ENCODE results near the gene FSHR.

The FSHR gene, protein sequence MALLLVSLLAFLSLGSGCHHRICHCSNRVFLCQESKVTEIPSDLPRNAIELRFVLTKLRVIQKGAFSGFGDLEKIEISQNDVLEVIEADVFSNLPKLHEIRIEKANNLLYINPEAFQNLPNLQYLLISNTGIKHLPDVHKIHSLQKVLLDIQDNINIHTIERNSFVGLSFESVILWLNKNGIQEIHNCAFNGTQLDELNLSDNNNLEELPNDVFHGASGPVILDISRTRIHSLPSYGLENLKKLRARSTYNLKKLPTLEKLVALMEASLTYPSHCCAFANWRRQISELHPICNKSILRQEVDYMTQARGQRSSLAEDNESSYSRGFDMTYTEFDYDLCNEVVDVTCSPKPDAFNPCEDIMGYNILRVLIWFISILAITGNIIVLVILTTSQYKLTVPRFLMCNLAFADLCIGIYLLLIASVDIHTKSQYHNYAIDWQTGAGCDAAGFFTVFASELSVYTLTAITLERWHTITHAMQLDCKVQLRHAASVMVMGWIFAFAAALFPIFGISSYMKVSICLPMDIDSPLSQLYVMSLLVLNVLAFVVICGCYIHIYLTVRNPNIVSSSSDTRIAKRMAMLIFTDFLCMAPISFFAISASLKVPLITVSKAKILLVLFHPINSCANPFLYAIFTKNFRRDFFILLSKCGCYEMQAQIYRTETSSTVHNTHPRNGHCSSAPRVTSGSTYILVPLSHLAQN

DNA sequence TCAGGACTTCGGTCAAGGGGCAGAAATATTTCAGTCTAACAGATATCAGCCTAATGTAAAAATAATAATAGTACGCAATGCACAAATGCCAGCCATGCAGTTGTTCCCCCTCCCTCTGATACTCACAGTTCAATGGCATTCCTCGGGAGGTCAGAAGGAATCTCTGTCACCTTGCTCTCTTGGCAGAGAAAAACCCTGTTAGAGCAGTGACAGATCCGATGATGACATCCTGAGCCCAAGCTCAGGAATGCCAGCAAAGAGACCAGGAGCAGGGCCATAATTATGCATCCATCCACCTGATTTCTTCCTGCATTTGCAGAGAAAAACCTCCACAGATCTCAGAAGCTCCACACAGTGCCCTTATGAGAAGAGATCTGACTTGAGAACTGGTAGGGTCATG is at the start of gene FSHR:
Gene FSHR (minus strand): TSS at position 376 of the 400 bp plus-strand sequence. CDS start 98 bp downstream, at position 278.
- no peak for DNase-seq (ENCODE audit: low spot score)

DNA sequence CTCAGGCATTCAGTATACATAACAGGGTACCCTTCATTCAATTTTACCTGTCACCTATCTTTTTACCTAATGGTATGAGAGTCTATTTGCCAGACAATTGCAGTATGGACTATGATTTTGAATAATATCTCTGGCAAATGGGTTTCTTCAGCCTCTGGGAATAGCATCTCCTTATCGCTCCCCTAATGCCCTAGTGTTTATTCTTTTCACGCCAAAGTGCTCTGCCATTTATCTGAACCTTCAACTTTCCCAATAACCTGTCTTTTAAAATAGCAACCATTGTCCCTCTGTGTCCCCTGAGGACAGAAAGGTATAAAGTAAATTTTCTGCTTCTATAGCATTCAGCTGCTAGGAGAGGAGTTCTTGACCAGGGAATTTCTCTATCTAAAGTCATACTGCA is 45.0 kb upstream of the FSHR start:
- no peak for DNase-seq (ENCODE audit: low spot score)

DNA sequence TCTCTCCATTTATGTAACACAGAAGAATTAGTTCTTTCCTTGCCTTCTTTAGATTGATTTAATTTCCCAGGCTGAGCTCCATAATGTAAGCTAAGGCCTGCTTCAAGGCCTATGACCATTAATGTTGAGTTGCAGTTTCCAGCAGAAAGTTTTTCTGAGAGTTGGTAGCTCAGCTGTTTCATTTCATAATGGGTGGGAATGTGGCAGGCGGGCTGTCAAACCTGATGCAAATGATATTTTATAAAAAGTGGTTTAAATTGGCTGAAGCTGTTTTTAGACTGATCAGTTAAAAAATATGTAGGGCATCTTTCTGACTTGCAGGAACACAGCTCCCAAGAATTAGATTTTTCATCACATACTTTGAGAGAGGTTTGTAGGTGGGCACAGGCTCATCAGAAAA is 40.4 kb upstream of the FSHR start:
- no peak for DNase-seq (ENCODE audit: low spot score)

DNA sequence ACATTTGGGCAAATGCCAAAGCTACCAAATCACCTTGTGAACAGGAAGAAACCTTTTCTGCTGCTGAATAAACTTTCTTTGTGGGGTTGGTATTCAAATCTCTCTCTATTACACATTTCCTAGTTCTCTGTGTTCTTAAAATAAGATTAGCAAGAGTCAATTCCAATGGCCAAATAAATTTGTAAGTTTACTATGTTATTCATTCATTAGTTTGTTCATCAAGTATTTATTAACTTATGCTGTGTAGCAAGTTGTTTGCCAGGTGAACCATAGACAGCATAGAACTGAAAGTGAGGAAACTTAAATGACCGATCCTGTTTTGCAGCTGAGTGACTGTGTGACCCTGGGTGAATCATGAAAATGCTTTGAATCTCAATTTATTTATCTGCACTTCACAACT is 37.7 kb upstream of the FSHR start:
- no peak for DNase-seq (ENCODE audit: low spot score)

DNA sequence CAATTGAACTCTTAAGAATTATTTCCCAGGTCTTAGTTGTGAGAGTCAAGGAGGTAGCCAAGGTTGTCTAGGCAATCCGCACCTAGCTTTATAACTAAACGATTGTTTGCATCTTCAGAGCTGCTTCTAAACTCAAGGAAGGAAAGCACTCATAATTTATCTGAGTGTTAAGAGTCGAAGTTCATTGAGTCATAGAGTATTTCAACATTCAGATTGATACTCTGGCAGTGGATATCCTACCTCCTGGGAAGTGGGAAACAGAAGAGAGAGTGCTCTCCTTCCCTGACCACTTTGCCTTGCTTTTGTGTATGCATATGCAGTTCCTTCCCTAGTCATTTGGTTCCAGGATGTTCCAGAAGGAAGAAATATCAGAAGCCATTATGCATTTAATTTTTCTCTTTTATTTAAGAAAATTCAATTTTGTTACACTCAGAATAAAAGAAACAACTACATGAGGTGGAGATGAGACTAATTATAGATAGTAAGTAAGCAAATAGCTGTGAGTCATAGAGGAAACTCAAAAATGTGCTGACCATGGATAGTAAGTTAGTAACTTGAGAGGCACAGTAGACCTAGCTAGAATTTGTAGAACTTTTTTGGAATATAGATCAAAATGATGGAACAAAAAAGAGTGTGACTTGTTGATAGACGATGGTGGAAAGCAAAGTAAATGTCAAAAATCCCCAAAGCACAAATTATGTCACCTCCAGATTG is 35.4 kb upstream of the FSHR start:
- no peak for DNase-seq (ENCODE audit: low spot score)

DNA sequence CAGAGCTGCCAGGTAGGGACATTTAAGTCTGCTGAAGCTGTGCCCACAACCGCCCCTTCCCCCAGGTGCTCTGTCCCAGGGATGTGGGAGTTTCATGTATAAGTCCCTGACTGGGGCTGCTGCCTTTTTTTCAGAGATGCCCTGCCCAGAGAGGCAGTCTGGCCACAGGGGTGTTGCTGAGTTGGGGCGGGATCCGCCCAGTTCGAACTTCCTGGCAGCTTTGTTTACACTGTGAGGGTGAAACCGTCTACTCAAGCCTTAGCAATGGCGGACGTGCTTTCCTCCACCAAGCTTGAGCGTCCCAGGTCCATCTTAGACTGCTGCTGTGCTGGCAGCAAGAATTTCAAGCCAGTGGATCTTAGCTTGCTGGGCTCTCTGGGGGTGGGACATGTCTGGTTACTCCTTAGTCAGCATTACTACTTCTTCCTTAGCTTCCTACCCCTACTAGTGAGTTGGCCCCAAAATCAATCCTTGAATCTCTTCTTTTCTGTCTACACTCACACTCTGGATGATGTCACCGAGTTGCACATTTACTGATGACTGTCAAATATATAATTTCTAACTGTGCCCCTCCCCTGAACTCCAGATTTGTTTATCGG is 31.8 kb upstream of the FSHR start:
- DNase-seq (ENCODE audit: low spot score), result no peak

DNA sequence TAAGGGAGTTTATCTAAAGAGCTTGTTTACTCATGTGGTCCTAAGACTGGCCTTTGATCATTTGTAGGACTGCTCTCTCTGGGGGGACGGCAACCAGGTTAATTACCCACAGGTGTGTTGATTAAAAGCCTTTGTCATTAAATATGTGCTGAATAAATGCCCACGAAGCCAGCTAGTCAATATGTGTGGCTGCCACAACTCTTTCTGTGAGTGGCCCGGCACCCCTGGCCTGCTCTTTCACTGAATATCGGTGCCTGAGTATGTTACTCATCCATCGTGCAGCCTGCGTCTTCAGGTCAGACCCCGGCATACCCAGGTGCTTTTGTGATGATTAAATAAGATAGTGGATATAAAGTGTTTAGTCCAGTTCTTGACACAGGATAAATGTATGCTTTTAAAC is 24.3 kb upstream of the FSHR start:
- DNase-seq (ENCODE audit: low spot score), result no peak

DNA sequence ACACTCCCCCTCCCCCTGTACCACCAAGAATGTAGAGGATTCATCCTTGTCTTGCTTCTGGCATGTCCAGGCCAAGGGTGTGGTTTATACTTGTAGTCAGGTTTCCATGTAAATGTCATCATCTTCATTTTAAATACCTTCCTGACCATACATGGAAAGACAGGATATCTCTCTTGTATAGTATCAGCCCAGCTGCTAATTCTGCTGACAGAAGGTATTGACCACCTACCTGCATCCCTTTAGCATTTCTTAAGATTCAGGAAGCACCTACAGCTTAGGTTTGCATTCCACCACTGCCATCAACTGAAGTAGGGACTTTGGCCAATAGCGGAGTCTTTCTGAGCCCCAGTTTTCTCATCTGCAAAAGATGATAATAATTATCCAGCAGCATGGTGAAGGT is 22.9 kb upstream of the FSHR start:
- DNase-seq (ENCODE audit: low spot score), result no peak

DNA sequence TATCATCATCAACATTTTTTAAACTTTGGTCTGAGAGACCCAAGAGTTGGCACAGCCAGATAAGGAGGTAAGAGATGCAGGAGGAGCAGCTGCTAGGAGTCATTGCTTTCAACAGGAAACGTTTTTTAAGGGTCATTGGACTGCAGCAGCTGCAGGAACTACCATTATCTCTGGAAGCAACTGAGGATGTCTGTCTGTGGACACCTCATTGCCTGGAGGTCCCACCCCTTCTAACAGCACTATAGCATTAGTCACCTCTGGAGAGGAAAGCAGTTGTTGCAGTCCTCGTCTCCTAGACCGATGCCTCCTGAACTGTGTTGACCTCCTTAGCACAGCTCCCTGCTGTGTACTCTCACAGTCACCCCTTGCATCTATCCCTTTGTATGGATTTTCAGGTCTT is 21.5 kb upstream of the FSHR start:
- DNase-seq (ENCODE audit: low spot score), result no peak

DNA sequence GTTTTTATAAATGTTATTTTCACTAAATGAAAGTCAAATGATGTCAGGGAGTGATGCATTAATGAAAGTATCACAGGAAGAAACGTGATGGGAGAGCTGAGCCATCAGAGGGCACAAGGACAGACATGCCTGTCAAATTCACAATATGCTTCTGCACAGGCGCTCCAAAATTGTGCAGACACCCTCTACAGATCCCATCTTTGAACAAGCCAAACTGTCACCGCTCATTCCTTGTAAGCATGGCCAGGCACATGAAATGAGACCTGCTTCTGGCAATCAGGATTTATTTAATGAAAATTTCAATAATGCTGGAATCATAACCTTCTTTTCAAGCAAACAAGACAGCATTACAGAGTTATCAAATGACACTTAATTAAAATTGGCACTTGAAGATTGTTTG is 20.4 kb upstream of the FSHR start:
- DNase-seq (ENCODE audit: low spot score), result no peak

DNA sequence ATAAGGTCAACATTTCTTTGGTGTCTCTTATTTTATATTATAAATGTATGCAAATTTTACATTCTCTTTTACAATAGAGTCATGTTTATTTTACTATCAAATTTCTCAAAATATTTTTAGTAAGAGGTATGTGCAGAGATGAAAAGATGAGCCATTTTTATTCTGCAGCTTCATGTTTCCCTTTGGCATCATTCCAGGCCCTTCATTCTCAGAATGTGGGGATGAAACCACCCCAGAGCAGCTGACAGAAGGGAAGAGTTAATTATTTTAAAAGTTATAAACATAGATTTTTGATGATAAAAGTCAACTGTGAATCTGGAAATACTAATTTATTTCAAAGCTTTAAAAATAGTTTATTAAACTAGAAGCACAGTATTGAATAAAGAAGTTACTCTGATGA is 12.8 kb upstream of the FSHR start:
- no peak for DNase-seq (ENCODE audit: low spot score)

DNA sequence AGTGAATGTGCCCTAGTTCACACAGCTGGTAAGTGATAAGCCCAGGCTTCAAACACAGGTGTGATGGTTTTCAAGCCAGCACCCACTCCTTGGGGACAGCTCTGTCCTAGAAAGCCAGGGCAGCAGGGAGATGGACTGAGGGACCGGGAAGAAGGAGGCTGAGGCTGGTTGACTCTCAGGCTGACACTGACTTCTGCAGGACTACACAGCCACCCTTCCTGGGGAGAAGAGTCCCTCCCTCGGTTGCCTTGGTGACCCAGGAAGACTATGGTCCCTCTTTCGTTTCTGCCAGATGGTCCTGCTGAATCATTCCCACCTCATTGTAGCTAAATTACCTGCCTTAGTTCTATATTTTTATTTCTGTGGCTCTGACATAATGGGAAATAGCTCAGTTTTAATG is 11.3 kb upstream of the FSHR start:
- DNase-seq (ENCODE audit: low spot score), result no peak

DNA sequence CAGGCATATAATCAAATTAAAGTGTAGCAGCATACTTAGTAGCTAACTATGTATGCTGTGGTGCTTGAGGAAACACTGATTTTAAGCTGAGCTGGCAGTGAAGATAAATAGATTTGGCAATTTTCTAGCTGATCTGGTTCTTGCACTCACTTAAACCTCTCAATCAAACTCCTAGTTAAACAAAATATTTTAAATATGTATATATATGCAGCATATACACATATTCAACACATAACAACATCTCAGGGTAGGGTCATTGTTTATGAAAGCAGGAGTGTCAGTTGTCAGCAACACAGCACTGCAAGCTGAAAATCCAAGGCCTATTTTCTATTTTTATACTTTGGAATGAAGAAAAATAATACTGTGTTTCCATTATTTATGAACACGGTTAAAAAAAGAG is 10.4 kb upstream of the FSHR start:
- DNase-seq (ENCODE audit: low spot score), result no peak

DNA sequence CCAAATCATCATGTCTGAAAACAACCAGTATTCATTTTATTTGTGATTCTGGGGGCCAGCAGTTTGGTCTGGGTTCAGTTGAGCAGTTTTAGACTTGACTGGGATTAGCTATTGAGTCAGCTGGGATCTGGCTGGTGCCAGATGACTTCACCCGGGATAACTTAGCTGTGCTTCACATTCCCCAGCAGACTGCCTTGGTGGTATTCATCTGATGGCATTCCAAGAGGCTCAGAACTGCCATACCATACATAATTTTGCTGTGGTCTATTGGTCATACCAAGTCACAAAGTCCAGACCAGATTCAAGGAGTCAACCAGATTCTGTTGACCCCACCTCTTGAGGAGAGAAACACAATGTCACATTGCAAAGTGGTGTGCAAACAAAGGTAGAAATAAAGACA is 7.8 kb upstream of the FSHR start:
- DNase-seq (ENCODE audit: low spot score), result no peak

DNA sequence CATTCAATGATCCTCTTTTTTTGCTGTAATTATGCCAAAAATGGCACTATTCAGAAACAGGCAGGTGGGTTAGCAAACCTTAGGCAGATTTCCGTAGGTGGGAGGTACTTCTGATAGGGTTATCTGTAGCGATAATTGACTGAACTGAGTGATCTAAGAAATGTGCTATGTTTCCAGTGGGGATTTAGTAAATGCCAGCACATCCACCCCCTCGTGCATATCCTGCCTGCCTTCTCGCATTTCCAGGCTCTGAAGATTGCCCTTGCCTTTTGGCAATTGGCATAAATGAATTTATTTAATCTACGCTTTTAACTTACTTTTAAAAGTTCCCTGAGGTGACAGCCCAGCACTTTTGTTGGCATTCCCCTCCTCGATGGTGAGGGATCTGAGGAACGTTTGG is 576 bp upstream of the FSHR start:
- DNase-seq (ENCODE audit: low spot score), result no peak

DNA sequence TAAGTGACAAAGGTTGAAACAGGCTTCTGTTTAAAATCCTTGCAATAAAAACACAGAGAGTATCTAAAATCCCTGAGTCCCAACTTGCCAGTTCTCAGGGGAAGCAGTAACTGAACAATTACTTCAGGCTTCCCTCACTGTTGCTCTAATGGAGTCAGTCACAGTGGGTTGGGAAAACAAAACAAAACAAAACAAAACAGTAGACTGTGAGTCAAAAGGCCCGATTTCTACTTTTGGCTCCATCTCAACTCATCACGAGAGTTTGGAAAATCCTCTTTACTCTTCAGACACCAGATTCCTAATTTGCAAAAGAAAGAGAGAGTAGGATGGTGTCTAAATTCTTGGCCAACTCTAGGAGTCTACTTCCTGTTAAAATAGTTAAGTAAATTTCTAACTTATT is 1.1 kb downstream of the FSHR start:
- no peak for DNase-seq (ENCODE audit: low spot score)

DNA sequence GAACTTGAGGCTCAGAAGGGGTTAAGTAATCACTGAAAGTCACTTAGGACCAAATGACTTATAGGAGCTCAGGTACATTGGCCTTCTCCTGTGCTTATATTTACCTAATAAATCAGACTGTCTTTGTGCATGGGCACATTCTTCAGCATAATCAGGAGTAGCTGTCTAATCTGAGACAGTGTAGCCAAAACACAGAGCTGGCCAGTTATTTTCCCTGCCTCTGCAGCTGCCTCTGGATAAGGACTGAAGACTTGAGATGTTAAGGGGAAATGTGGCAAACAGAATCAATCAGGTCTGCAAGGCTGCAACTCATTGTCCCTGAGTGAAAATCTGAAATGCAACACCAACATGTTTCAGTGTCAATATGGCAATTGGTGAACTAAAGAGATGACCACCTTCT is 1.5 kb downstream of the FSHR start:
- no peak for DNase-seq (ENCODE audit: low spot score)

DNA sequence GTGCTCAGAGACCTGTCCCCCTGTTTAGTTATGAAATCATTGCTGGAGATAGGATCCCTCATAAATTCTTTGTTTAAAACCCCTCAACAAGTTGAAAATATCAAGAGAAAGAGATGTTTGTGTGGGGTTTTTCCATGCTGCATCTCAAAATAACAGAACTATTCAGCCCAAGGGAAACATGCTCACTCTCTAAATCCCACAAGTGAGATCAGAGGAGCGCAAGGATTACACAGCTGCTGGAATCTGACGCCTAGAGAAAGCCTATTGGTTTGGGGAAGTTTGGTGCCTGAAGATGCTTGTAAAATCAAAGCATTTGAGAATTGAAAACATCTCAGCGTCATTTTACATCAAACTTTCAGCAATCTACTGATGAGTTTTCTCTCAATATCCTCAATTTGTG is 7.9 kb downstream of the FSHR start:
- DNase-seq (ENCODE audit: low spot score), result no peak

DNA sequence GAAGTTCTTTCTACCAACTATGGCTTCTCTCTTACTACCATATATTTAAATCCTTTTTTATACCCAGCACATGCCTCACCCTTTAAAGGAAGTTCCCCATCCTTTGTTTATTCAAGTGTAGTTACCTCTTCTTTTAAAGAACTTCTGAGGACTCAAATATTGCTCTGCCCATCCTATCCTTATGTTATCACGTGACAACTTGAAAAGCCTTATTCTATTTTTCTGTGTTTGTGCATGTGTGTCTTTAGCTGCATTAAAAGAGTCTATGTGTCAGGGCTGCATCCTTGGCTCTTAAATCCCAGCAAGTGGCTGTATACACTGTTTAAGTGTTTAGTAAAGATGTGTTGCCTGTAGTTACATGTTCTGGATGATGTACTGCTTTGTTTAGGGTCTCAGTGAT is 22.5 kb downstream of the FSHR start:
- DNase-seq (ENCODE audit: low spot score), result no peak

DNA sequence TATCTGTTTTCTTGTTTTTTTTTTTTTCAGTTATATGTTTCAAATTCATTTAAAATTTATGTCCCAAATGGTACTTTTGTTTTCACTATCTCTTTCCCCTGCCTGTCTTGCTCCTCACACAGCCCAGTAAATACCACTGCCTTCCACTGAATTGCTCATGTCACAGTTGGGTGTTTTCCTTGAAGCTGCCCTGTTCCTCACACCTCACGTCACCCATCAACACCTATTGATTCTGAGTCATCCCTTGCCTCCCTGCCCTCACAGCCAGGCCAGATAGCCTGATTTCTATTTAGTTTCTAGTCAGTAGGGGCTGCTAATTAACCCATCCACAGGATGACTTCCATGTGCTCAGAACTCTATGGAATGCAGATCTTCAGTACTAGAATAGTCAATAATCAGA is 25.3 kb downstream of the FSHR start:
- no peak for DNase-seq (ENCODE audit: low spot score)

DNA sequence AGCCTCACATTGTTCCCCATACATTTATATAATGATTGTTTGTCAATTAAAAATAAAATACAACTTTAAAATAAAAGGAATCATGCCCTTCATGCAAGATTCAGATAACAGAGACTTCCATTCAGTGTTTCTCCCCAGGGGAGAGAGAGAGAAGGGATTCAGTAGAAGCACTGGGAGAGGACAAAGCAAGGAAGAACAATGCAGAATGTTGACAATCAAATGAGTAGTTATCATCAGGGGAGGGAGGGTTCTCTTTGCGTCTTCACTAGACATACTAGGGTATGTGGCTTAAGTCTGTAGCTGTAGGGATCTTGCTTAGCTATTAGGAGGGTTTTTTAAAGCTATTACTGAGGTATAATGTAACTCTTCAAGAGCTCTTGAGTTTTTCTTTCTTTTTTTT is 30.7 kb downstream of the FSHR start:
- no peak for DNase-seq (ENCODE audit: low spot score)

DNA sequence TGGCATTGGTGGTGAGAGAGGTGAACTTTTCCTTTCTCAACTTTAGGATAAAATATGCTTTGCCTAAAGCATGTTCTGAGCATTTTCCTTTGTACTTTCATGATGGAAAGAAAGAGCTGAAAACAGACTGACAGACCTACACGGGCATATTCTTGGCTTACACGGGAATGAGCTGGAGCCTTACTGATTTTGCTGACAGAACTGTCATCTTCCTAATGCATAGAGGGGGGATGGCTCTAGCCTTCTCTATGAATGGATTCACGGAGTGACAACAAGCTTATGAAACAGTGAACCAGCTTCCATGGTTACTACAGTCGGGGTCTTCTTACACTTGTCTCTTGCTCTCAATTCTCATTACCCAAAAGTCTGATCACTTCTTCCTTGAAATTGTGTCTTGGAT is 32.2 kb downstream of the FSHR start:
- DNase-seq (ENCODE audit: low spot score), result no peak

DNA sequence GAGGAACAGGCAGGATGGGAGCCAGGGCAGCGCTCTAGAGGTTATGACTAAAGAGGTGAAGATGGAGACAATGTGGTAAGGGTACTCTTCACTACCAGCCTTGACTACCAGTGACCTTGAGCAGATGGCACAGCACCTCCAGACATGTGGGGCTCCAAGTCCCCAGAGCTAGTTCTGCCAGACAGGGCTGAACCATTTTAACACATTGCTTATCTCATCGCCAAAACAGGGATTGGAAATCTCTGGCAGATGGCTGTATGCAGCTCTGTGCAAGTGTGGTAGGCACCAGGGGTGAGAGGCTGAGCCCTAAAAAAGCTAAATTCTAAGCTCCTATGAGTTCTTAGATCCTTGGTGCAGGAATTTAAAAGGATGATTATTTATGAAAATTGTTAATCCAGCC is 41.3 kb downstream of the FSHR start:
- no peak for DNase-seq (ENCODE audit: low spot score)
